ENCODE measurements around the gene SLC22A9. TPM values are rescaled to one million over a fixed set of nuclear protein-coding genes. Genes with fewer than 3 reads are reported as not detected.

Gene SLC22A9
- total RNA-seq, 1 experiment from 2014 or later, result not detected

- DNase-seq (ENCODE audit: low read depth), result no peak
These were observed 74.6 kb downstream of the SLC22A9 start for GRCh38 chr11:63444160-63444559.

GRCh38 chr11:63445118-63445517 is 75.5 kb downstream of the SLC22A9 start:
- DNase-seq (ENCODE audit: low read depth), result no peak

GRCh38 chr11:63445720-63446119 is 76.1 kb downstream of the SLC22A9 start:
- DNase-seq (ENCODE audit: low read depth), result peak; percentile 43

GRCh38 chr11:63448646-63449045 is 79.1 kb downstream of the SLC22A9 start:
- DNase-seq (ENCODE audit: low read depth), result no peak

GRCh38 chr11:63459586-63459985 is 90.0 kb downstream of the SLC22A9 start:
- no peak for DNase-seq (ENCODE audit: low read depth)

Other genes starting within 250 kb of the SLC22A9 start
- not detected in 2 replicates for gene SLC22A24, start 225.6 kb upstream of the SLC22A9 start, total RNA-seq (2014; rRNA removed; shearing (Covaris generic))
- gene SLC22A25, start 126.2 kb upstream of the SLC22A9 start, total RNA-seq (2014; rRNA removed; shearing (Covaris generic)), result not detected in 2 replicates
- not detected in 2 replicates for gene PLAAT5, start 121.4 kb downstream of the SLC22A9 start, total RNA-seq (2014; rRNA removed; shearing (Covaris generic))
- 0.12 TPM in 1 of 2 replicates, not detected in the other for gene LGALS12, start 136.3 kb downstream of the SLC22A9 start, total RNA-seq (2014; rRNA removed; shearing (Covaris generic))
- 22.1 and 36.3 TPM in 2 replicates for gene PLAAT4, start 167.0 kb downstream of the SLC22A9 start, total RNA-seq (2014; rRNA removed; shearing (Covaris generic))
- not detected in 2 replicates for gene PLAAT2, start 193.6 kb downstream of the SLC22A9 start, total RNA-seq (2014; rRNA removed; shearing (Covaris generic))
- gene PLAAT3, start 244.6 kb downstream of the SLC22A9 start, total RNA-seq (2014; rRNA removed; shearing (Covaris generic)), result 7.3 and 8.8 TPM in 2 replicates

Measured in RPMI7951 (cell line).